Measurements from ENCODE around the gene PDE4D. TPM values are rescaled to one million over a fixed set of nuclear protein-coding genes. Genes with fewer than 3 reads are reported as not detected.

PDE4D gene
- total RNA-seq, 1 donor from 2014 or later, result 14.2 TPM

DNA sequence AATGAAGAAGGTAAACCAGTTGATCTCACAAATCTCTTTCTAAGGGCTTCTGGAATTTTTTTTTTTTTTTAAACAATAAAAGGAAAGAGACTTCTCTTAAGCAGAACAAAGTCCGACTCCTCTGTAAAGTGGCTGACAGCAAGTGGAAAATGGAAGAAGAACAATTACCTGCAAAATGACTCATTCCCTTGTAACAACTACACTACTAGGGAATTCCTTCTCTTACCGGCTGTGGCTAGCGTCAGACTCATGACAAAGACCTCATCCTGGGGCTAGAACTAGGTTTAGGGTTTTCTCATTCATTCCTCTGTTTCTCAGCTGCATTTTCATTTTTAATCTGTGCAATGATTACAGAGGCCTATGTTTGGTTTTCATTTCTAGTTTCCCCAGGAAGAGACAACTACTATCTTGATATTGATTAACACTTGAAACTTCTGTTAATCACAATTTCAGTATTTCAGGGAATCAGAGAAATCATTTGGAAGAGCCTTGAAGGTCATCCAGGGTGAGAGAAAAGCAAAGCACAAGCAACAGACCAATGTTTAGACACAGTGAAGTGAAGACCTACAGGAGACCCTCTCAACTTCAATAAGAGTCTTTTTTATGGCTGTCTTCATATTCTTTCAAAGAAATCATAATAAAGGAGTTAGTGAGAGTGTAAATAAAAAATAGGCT, 872.8 kb downstream of the PDE4D start:
- peaks cover 5% of the 10 kb centered on the region for H3K36me3 Mint-ChIP-seq (ENCODE audit: low read depth, unreplicated experiment)
- H3K9me3 ChIP-seq (ENCODE audit: insufficient read depth, low read depth, low read length), result no peaks in the 10 kb centered on the region
- H3K27me3 Mint-ChIP-seq (ENCODE audit: low read depth, unreplicated experiment), result no peaks in the 10 kb centered on the region
- H4K20me1 ChIP-seq (ENCODE audit: insufficient read depth, low read length), result no peaks in the 10 kb centered on the region
- H3K9me3 Mint-ChIP-seq (ENCODE audit: unreplicated experiment), result peaks cover 2% of the 10 kb centered on the region
- no peak overlapping the region for H3K27ac ChIP-seq (ENCODE audit: low read depth, low read length)
- DNase-seq (ENCODE audit: low read depth) (peak; percentile 31), FAIRE-seq (no peak)
- H3K9ac ChIP-seq (ENCODE audit: low read length), result no peak overlapping the region
- H3K4me1 ChIP-seq (ENCODE audit: insufficient read depth, low read length), result no peaks in the 10 kb centered on the region
- no peak overlapping the region for H3K4me3 Mint-ChIP-seq (ENCODE audit: unreplicated experiment)
- no peak overlapping the region for H3K27ac Mint-ChIP-seq (ENCODE audit: unreplicated experiment)
- H2AFZ ChIP-seq (ENCODE audit: low read depth, low read length), result no peak overlapping the region
- H3K36me3 ChIP-seq (ENCODE audit: insufficient read depth, low read length), result no peaks in the 10 kb centered on the region
- H3K4me3 ChIP-seq (ENCODE audit: insufficient read depth, low read depth, low read length), result no peak overlapping the region
- TF ChIP-seq EZH2 (IDR thresholded peaks at IDR 0.05; ENCODE audit: insufficient read depth, low read length), result no peak
- TF ChIP-seq, protein P1, sequence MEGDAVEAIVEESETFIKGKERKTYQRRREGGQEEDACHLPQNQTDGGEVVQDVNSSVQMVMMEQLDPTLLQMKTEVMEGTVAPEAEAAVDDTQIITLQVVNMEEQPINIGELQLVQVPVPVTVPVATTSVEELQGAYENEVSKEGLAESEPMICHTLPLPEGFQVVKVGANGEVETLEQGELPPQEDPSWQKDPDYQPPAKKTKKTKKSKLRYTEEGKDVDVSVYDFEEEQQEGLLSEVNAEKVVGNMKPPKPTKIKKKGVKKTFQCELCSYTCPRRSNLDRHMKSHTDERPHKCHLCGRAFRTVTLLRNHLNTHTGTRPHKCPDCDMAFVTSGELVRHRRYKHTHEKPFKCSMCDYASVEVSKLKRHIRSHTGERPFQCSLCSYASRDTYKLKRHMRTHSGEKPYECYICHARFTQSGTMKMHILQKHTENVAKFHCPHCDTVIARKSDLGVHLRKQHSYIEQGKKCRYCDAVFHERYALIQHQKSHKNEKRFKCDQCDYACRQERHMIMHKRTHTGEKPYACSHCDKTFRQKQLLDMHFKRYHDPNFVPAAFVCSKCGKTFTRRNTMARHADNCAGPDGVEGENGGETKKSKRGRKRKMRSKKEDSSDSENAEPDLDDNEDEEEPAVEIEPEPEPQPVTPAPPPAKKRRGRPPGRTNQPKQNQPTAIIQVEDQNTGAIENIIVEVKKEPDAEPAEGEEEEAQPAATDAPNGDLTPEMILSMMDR (IDR thresholded peaks at IDR 0.05; ENCODE audit: insufficient read depth, low read depth, low read length), result no peak
- H3K4me1 Mint-ChIP-seq (ENCODE audit: low read depth, unreplicated experiment), result peaks cover 7% of the 10 kb centered on the region
- no peaks in the 10 kb centered on the region for H3K79me2 ChIP-seq (ENCODE audit: insufficient read depth, low read length)
- no peak overlapping the region for H3K4me2 ChIP-seq (ENCODE audit: low read length)
- H3K27me3 ChIP-seq (ENCODE audit: insufficient read depth, low read length), result no peaks in the 10 kb centered on the region

DNA sequence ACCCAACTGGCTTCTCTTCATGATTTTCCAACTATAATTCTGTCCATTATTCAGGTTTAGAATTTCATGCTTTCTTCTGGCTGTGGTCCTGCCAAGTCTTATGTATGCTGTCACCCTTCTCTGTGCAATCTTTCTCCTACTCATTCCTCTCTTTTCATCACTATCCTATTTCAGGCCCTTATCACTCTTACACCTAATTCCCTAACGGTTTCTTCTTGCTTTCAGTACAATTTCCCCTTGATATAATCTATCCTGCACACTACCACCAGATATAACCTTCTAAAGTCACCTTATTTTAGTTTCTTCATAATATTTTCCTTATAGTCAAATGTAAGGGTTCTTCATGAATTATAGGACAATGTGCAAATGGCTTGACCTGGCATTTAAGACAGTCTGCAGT, 874.4 kb downstream of the PDE4D start:
- Histone ChIP-seq H3K27me3 (ENCODE audit: insufficient read depth, low read length) (no peaks in the 10 kb centered on the region), H3K36me3 (ENCODE audit: insufficient read depth, low read length) (no peaks in the 10 kb centered on the region), H2AFZ (ENCODE audit: low read depth, low read length) (no peak overlapping the region), H3K4me2 (ENCODE audit: low read length) (no peak overlapping the region), H3K4me3 (ENCODE audit: insufficient read depth, low read depth, low read length) (no peak overlapping the region), H4K20me1 (ENCODE audit: insufficient read depth, low read length) (no peaks in the 10 kb centered on the region), H3K9me3 (ENCODE audit: insufficient read depth, low read depth, low read length) (no peaks in the 10 kb centered on the region), H3K4me1 (ENCODE audit: insufficient read depth, low read length) (no peaks in the 10 kb centered on the region), H3K27ac (ENCODE audit: low read depth, low read length) (no peak overlapping the region), H3K79me2 (ENCODE audit: insufficient read depth, low read length) (no peaks in the 10 kb centered on the region), H3K9ac (ENCODE audit: low read length) (no peak overlapping the region)
- H3K27me3 Mint-ChIP-seq (ENCODE audit: low read depth, unreplicated experiment), result no peaks in the 10 kb centered on the region
- H3K27ac Mint-ChIP-seq (ENCODE audit: unreplicated experiment), result no peak overlapping the region
- peaks cover 2% of the 10 kb centered on the region for H3K9me3 Mint-ChIP-seq (ENCODE audit: unreplicated experiment)
- H3K4me3 Mint-ChIP-seq (ENCODE audit: unreplicated experiment), result no peak overlapping the region
- H3K4me1 Mint-ChIP-seq (ENCODE audit: low read depth, unreplicated experiment), result peaks cover 7% of the 10 kb centered on the region
- TF ChIP-seq, protein P1 (IDR thresholded peaks at IDR 0.05; ENCODE audit: insufficient read depth, low read depth, low read length), result no peak
- TF ChIP-seq EZH2 (IDR thresholded peaks at IDR 0.05; ENCODE audit: insufficient read depth, low read length), result no peak
- peaks cover 9% of the 10 kb centered on the region for H3K36me3 Mint-ChIP-seq (ENCODE audit: low read depth, unreplicated experiment)
- FAIRE-seq (no peak), DNase-seq (ENCODE audit: low read depth) (no peak)

DNA sequence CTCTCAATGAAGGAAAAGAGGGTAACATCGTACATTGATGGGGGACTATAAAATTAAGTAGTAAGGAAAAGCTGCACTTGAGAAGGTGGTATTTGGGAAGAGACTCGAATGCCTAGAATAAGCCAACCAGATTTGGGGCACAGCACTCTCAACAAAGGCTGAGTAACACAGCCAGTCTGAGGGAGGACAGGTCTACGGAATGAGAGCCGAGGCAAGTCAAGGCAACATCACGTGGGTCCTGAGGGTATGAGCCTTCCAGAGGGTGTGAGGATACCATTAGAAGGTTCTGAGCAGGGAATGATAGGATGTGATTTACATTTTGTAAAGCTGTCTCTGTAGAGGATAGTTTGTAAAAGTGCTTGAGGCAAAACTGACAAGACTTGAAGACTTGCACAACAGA, 876.6 kb downstream of the PDE4D start:
- no peak overlapping the region for H3K4me3 ChIP-seq (ENCODE audit: insufficient read depth, low read depth, low read length)
- Mint-ChIP-seq H3K9me3 (ENCODE audit: unreplicated experiment) (peaks cover 10% of the 10 kb centered on the region), H3K4me3 (ENCODE audit: unreplicated experiment) (no peak overlapping the region), H3K4me1 (ENCODE audit: low read depth, unreplicated experiment) (peaks cover 7% of the 10 kb centered on the region), H3K27me3 (ENCODE audit: low read depth, unreplicated experiment) (no peaks in the 10 kb centered on the region), H3K27ac (ENCODE audit: unreplicated experiment) (no peak overlapping the region), H3K36me3 (ENCODE audit: low read depth, unreplicated experiment) (peaks cover 13% of the 10 kb centered on the region)
- no peaks in the 10 kb centered on the region for H3K79me2 ChIP-seq (ENCODE audit: insufficient read depth, low read length)
- no peaks in the 10 kb centered on the region for H3K27me3 ChIP-seq (ENCODE audit: insufficient read depth, low read length)
- no peak for FAIRE-seq
- no peaks in the 10 kb centered on the region for H3K36me3 ChIP-seq (ENCODE audit: insufficient read depth, low read length)
- no peaks in the 10 kb centered on the region for H3K9me3 ChIP-seq (ENCODE audit: insufficient read depth, low read depth, low read length)
- H3K9ac ChIP-seq (ENCODE audit: low read length), result no peak overlapping the region
- H3K27ac ChIP-seq (ENCODE audit: low read depth, low read length), result no peak overlapping the region
- no peak for TF ChIP-seq EZH2 (IDR thresholded peaks at IDR 0.05; ENCODE audit: insufficient read depth, low read length)
- TF ChIP-seq, protein P1 (IDR thresholded peaks at IDR 0.05; ENCODE audit: insufficient read depth, low read depth, low read length), result no peak
- DNase-seq (ENCODE audit: low read depth), result no peak
- no peaks in the 10 kb centered on the region for H3K4me1 ChIP-seq (ENCODE audit: insufficient read depth, low read length)
- no peak overlapping the region for H3K4me2 ChIP-seq (ENCODE audit: low read length)
- H4K20me1 ChIP-seq (ENCODE audit: insufficient read depth, low read length), result no peaks in the 10 kb centered on the region
- H2AFZ ChIP-seq (ENCODE audit: low read depth, low read length), result no peak overlapping the region

Measured in astrocyte (in vitro differentiated cells and primary cell).